PC-9 (cell line): Measurements from ENCODE around the gene TMEM178A. TPM values are rescaled to one million over a fixed set of nuclear protein-coding genes. Genes with fewer than 3 reads are reported as not detected.
A peak's percentile ranks its signal among the peaks of the same experiment; 100 is the strongest.

Source experiments
- BruUV-seq: library from RNA; stranded (reverse); fragments of 400-500 nt; replicated peaks from 2 replicates; lab custom pipeline; 2021; lab: Mats Ljungman, UMichigan
- CTCF ChIA-PET: fragments of 300-600 bp; sonication (Branson Sonifier 250); formaldehyde crosslinking; loops from one replicate; lab custom pipeline; 2022; ENCODE audit warnings: antibody characterized with exemption; lab: Charles Lee
- POLR2A ChIA-PET: fragments of 300-600 bp; sonication (Branson Sonifier 250); formaldehyde crosslinking; loops from one replicate; lab custom pipeline; 2022; ENCODE audit warnings: antibody characterized with exemption; ENCODE audit not compliant: unreplicated experiment; lab: Charles Lee
- DNase-seq, 2 experiments: peaks; one replicate each; pipeline versions ENCODE4 v3.0.0 to v3.0.0-alpha.2; 2015 to 2022; ENCODE audit warnings: mixed read lengths in 1 of 2
- H2AFZ ChIP-seq: fragments of 200-600 bp; sonication (generic); 2 replicates; pipeline ENCODE4 v1.8.1; 2017; ENCODE audit warnings: antibody characterized with exemption
- H3F3A ChIP-seq: fragments of 200-600 bp; sonication (generic); 2 replicates; pipeline ENCODE4 v1.8.1; 2017; ENCODE audit warnings: antibody characterized with exemption, mild to moderate bottlenecking, low read depth; ENCODE audit not compliant: insufficient read depth
- H3K27ac ChIP-seq: fragments of 200-600 bp; sonication (generic); 2 replicates; pipeline ENCODE4 v1.6.1; 2016; ENCODE audit warnings: mixed run types
- H3K27me3 ChIP-seq: fragments of 200-600 bp; sonication (generic); 2 replicates; pipeline ENCODE4 v1.6.1; 2016; ENCODE audit warnings: low read depth, mixed run types; ENCODE audit not compliant: insufficient read depth
- H3K36me3 ChIP-seq: fragments of 200-600 bp; sonication (generic); 2 replicates; pipeline ENCODE4 v1.6.1; 2016; ENCODE audit warnings: low read depth, mixed run types
- H3K4me1 ChIP-seq: fragments of 200-600 bp; sonication (generic); replicated peaks from 2 replicates; pipeline ENCODE4 v1.6.1; 2016; ENCODE audit warnings: mixed run types; ENCODE audit not compliant: insufficient read depth
- H3K4me2 ChIP-seq: fragments of 200-600 bp; sonication (generic); 2 replicates; pipeline ENCODE4 v1.6.1; 2017; ENCODE audit warnings: mixed run types
- H3K4me3 ChIP-seq: fragments of 200-600 bp; sonication (generic); 2 replicates; pipeline ENCODE4 v1.6.1; 2016; ENCODE audit warnings: mixed run types
- H3K79me2 ChIP-seq: fragments of 200-600 bp; sonication (generic); 2 replicates; pipeline ENCODE4 v1.6.1; 2017; ENCODE audit warnings: low read depth, mixed run types
- H3K9me2 ChIP-seq: fragments of 200-600 bp; sonication (generic); 2 replicates; pipeline ENCODE4 v1.8.1; 2017; ENCODE audit warnings: mild to moderate bottlenecking; ENCODE audit not compliant: insufficient read depth
- H3K9me3 ChIP-seq: fragments of 200-600 bp; sonication (generic); 2 replicates; pipeline ENCODE4 v1.8.1; 2016; ENCODE audit warnings: low read depth; ENCODE audit not compliant: insufficient read depth
- H4K20me1 ChIP-seq: fragments of 200-600 bp; sonication (generic); 2 replicates; pipeline ENCODE4 v1.8.1; 2017; ENCODE audit not compliant: insufficient read depth
- EZH2 ChIP-seq: fragments of 200-600 bp; sonication (generic); IDR thresholded peaks from 2 replicates; pipeline ENCODE4 v1.8.0; 2017; ENCODE audit warnings: antibody characterized with exemption, low read depth
- intact Hi-C: fragments of 100-400 bp; cut with micrococcal nuclease; formaldehyde crosslinking; loops from one replicate; pipeline ENCODE4 v1.10.0; 2022; ENCODE audit not compliant: unreplicated experiment
- total RNA-seq: library from RNA; stranded (reverse); gene quantifications from 2 replicates; pipeline ENCODE4 v1.2.3, GENCODE V29; 2021
- TF ChIP-seq, protein P1 (sequence below): fragments of 200-600 bp; sonication (generic); conservative IDR thresholded peaks from 2 replicates; pipeline ENCODE4 v1.6.1; 2017; ENCODE audit warnings: mixed run types, antibody characterized with exemption, mild to moderate bottlenecking, moderate library complexity

The TMEM178A gene
- total RNA-seq, 1 experiment from 2014 or later, result 2.8 TPM

GRCh38 chr2:39696101-39696553, 30.4 kb downstream of the TMEM178A start:
- no peaks in the 10 kb centered on the region for H3K4me1 ChIP-seq
- H3K9me3 ChIP-seq, result 0 out of 2 replicates have a peak, but pooled peaks cover 2% of the 10 kb centered on the region
- no peaks in the 10 kb centered on the region for H3K79me2 ChIP-seq
- no TSS peak for BruUV-seq
- peak; percentile 9 to 58 for DNase-seq
- ChIA-PET CTCF (interaction anchor here (0.6 to 0.9 kb wide), 3 partner anchors 102 to 265 kb away, joined by 3 to 4 read pairs (median 4); no protein-coding TSS in a partner anchor), POLR2A (no interaction called here)
- H3K36me3 ChIP-seq, result no peaks in the 10 kb centered on the region
- intact Hi-C loops, result loop anchor here (2.0 to 10.0 kb wide), 2 partner anchors 101 to 183 kb away; no protein-coding TSS in a partner anchor
- H3F3A ChIP-seq, result no peaks in the 10 kb centered on the region
- H3K27me3 ChIP-seq, result no peaks in the 10 kb centered on the region
- H3K27ac ChIP-seq, result no peak overlapping the region
- no peaks in the 10 kb centered on the region for H3K9me2 ChIP-seq
- no peak overlapping the region for H3K4me3 ChIP-seq
- no peaks in the 10 kb centered on the region for H4K20me1 ChIP-seq
- no peak overlapping the region for H2AFZ ChIP-seq
- no peak overlapping the region for H3K4me2 ChIP-seq
- TF ChIP-seq, protein P1, sequence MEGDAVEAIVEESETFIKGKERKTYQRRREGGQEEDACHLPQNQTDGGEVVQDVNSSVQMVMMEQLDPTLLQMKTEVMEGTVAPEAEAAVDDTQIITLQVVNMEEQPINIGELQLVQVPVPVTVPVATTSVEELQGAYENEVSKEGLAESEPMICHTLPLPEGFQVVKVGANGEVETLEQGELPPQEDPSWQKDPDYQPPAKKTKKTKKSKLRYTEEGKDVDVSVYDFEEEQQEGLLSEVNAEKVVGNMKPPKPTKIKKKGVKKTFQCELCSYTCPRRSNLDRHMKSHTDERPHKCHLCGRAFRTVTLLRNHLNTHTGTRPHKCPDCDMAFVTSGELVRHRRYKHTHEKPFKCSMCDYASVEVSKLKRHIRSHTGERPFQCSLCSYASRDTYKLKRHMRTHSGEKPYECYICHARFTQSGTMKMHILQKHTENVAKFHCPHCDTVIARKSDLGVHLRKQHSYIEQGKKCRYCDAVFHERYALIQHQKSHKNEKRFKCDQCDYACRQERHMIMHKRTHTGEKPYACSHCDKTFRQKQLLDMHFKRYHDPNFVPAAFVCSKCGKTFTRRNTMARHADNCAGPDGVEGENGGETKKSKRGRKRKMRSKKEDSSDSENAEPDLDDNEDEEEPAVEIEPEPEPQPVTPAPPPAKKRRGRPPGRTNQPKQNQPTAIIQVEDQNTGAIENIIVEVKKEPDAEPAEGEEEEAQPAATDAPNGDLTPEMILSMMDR, result no peak
- no peak for TF ChIP-seq EZH2

DNA sequence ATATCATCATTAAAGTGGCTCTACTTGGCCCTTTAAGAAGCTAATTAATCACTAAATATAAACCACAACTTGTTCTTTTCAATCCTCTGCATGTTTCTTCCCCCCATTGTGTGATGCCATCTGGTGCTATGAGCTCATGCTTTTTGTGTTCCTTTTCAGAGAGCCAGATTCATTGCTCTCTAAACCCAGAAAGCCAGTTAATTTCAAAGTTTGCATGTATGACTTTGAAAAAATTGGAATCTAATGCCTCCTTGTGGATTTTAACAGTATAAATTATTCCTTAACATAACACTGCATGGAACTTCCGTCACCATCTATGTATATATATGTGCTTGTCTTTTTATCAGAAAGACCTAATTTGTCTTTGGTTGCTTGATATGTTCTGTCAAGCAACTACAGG, 31.1 kb downstream of the TMEM178A start:
- Histone ChIP-seq H2AFZ (no peak overlapping the region), H3K4me2 (no peak overlapping the region), H3K9me3 (peaks cover 9% of the 10 kb centered on the region; the same call in 1 of the 2 replicates), H3K4me1 (no peaks in the 10 kb centered on the region), H3K36me3 (no peaks in the 10 kb centered on the region), H3K9me2 (no peaks in the 10 kb centered on the region), H3K79me2 (no peaks in the 10 kb centered on the region), H3K27ac (no peak overlapping the region), H3K27me3 (no peaks in the 10 kb centered on the region), H3K4me3 (no peak overlapping the region), H4K20me1 (no peaks in the 10 kb centered on the region), H3F3A (no peaks in the 10 kb centered on the region)
- no peak for TF ChIP-seq EZH2
- TF ChIP-seq, protein P1, result peak; percentile 62
- ChIA-PET POLR2A (no interaction called here), CTCF (interaction anchor here (0.6 to 0.9 kb wide), 3 partner anchors 103 to 266 kb away, joined by 3 to 4 read pairs (median 4); no protein-coding TSS in a partner anchor)
- no peak for DNase-seq
- no TSS peak for BruUV-seq
- intact Hi-C loops, result loop anchor here (1.0 to 10.0 kb wide), 3 partner anchors 102 to 318 kb away; no protein-coding TSS in a partner anchor

DNA sequence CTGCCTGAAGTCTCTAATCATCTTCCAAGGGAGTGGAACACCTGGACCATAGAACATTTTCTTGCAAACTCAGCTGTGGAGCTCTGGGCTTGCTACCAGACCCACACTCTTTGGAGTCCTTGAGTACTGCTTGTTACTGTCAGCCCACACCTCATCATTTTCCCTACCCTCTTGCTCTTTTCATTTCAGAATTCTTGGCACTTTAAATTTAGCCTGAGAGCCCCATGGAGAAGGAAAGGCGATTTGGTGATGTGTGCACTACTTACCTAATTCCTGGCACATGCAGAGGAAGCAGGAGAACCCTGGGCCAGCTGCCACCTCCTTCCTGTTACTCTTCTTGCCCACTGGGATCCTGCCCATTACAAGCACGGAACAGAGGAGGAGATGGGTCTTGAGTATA, 31.7 kb downstream of the TMEM178A start:
- no peak overlapping the region for H3K4me2 ChIP-seq
- TF ChIP-seq EZH2, result no peak
- TF ChIP-seq, protein P1, result no peak
- no peak for DNase-seq
- H3K9me3 ChIP-seq, result peaks cover 15% of the 10 kb centered on the region
- no peaks in the 10 kb centered on the region for H3K27me3 ChIP-seq
- POLR2A ChIA-PET, result no interaction called here
- H2AFZ ChIP-seq, result no peak overlapping the region
- H3K27ac ChIP-seq, result no peak overlapping the region
- no TSS peak for BruUV-seq
- H3F3A ChIP-seq, result no peaks in the 10 kb centered on the region
- no peaks in the 10 kb centered on the region for H3K9me2 ChIP-seq
- no peaks in the 10 kb centered on the region for H3K36me3 ChIP-seq
- H3K4me1 ChIP-seq, result no peaks in the 10 kb centered on the region
- H4K20me1 ChIP-seq, result no peaks in the 10 kb centered on the region
- no peak overlapping the region for H3K4me3 ChIP-seq
- CTCF ChIA-PET, result no interaction called here
- no peaks in the 10 kb centered on the region for H3K79me2 ChIP-seq
- intact Hi-C loops, result loop anchor here (1.0 to 10.0 kb wide), 3 partner anchors 103 to 318 kb away; no protein-coding TSS in a partner anchor
